ENCODE measurements around the gene DDX41. TPM values are rescaled to one million over a fixed set of nuclear protein-coding genes. Genes with fewer than 3 reads are reported as not detected.

DDX41 gene
- total and polyA plus RNA-seq, 3 donors from 2014 or later: 99.1 to 197 (median 193) TPM

- H3K9me3 ChIP-seq: no peaks in the 10 kb centered on the region
- intact Hi-C loops (cut with DNase I; ENCODE audit: low total_unique reads): no loop called here
- no peak for DNase-seq
- peak overlapping the region in 1 of 2 donors; percentile 43 for H3K4me3 ChIP-seq
- TF ChIP-seq CTCF (IDR thresholded peaks at IDR 0.05) (no peak), POLR2A (IDR thresholded peaks at IDR 0.05) (no peak)
- H3K27me3 ChIP-seq: no peaks in the 10 kb centered on the region
- H3K27ac ChIP-seq: peak overlapping the region in 1 of 2 donors; percentile 24
- peaks cover 24% of the 10 kb centered on the region for H3K4me1 ChIP-seq
- WGBS, 2 donors: 86 to 88% methylated on average over 15 to 16 of the region's 16 CpGs
- H3K36me3 ChIP-seq (ENCODE audit: low read depth, missing control alignments): no peaks in the 10 kb centered on the region
These were observed 25.8 kb downstream of the DDX41 start for GRCh38 chr5:177490992-177491391.

- WGBS, 2 donors: 68 to 87% methylated on average over 15 of the region's 15 CpGs
- no peak overlapping the region for H3K27ac ChIP-seq
- H3K36me3 ChIP-seq (ENCODE audit: low read depth, missing control alignments): no peaks in the 10 kb centered on the region
- no peak overlapping the region for H3K4me3 ChIP-seq
- TF ChIP-seq POLR2A (IDR thresholded peaks at IDR 0.05): no peak
- DNase-seq: no peak
- H3K4me1 ChIP-seq: peaks cover 20% of the 10 kb centered on the region
- no peaks in the 10 kb centered on the region for H3K27me3 ChIP-seq
- intact Hi-C loops (cut with DNase I; ENCODE audit: low total_unique reads): no loop called here
- H3K9me3 ChIP-seq: no peaks in the 10 kb centered on the region
These were observed 26.3 kb downstream of the DDX41 start for GRCh38 chr5:177490311-177490991.

GRCh38 chr5:177489119-177489716, 27.5 kb downstream of the DDX41 start:
- Histone ChIP-seq H3K27me3 (no peaks in the 10 kb centered on the region), H3K9me3 (no peaks in the 10 kb centered on the region), H3K27ac (no peak overlapping the region), H3K36me3 (ENCODE audit: low read depth, missing control alignments) (no peaks in the 10 kb centered on the region), H3K4me1 (peaks cover 14% of the 10 kb centered on the region), H3K4me3 (no peak overlapping the region)
- 67 to 82% methylated on average over 8 to 26 of the region's 26 CpGs for WGBS, 2 donors
- DNase-seq: no peak
- TF ChIP-seq CTCF (IDR thresholded peaks at IDR 0.05): no peak
- TF ChIP-seq POLR2A (IDR thresholded peaks at IDR 0.05): no peak
- intact Hi-C loops (cut with DNase I; ENCODE audit: low total_unique reads): no loop called here

- Histone ChIP-seq H3K4me3 (no peak overlapping the region), H3K27ac (no peak overlapping the region), H3K4me1 (peaks cover 9% of the 10 kb centered on the region), H3K27me3 (no peaks in the 10 kb centered on the region), H3K9me3 (no peaks in the 10 kb centered on the region), H3K36me3 (ENCODE audit: low read depth, missing control alignments) (no peaks in the 10 kb centered on the region)
- WGBS, 2 donors: 93 to 95% methylated on average over 8 to 9 of the region's 15 CpGs
- TF ChIP-seq POLR2A (IDR thresholded peaks at IDR 0.05): no peak
- TF ChIP-seq CTCF (IDR thresholded peaks at IDR 0.05): no peak
- no peak for DNase-seq
- intact Hi-C loops (cut with DNase I; ENCODE audit: low total_unique reads): no loop called here
These were observed 28.8 kb downstream of the DDX41 start for GRCh38 chr5:177487975-177488374.

- Histone ChIP-seq H3K36me3 (ENCODE audit: low read depth, missing control alignments) (no peaks in the 10 kb centered on the region), H3K9me3 (no peaks in the 10 kb centered on the region), H3K4me1 (peaks cover 7% of the 10 kb centered on the region), H3K27me3 (no peaks in the 10 kb centered on the region), H3K4me3 (no peak overlapping the region), H3K27ac (no peak overlapping the region)
- TF ChIP-seq POLR2A (IDR thresholded peaks at IDR 0.05) (no peak), CTCF (IDR thresholded peaks at IDR 0.05) (no peak)
- no peak for DNase-seq
- intact Hi-C loops (cut with DNase I; ENCODE audit: low total_unique reads): no loop called here
- WGBS, 2 donors: 90% methylated on average over 7 to 8 of the region's 8 CpGs
These were observed 29.6 kb downstream of the DDX41 start for GRCh38 chr5:177487144-177487543.

All from testis (tissue), 3 donors.